GM12891 (cell line): ENCODE measurements around the gene BTRC.

Experiments used
- POLR2A ChIP-seq: IDR thresholded peaks from 2 replicates; pipeline ENCODE4 v1.6.1; 2011; ENCODE audit warnings: low read depth, low read length, control low read depth
- POLR2AphosphoS5 ChIP-seq: IDR thresholded peaks from 2 replicates; pipeline ENCODE4 v1.6.1; 2011; ENCODE audit warnings: low read depth, low read length, control low read depth
- TAF1 ChIP-seq: IDR thresholded peaks from 2 replicates; pipeline ENCODE4 v1.6.1; 2011; ENCODE audit warnings: low read depth, low read length, control low read depth

- TF ChIP-seq POLR2A (no peak), POLR2AphosphoS5 (no peak), TAF1 (no peak)
Measured at GRCh38 chr10:101322266-101323108, 31.5 kb upstream of the BTRC start.
